ENCODE measurements around the gene MINDY1.

The MINDY1 gene

GRCh38 chr1:151006327-151007052, at the start of gene MINDY1:
Gene MINDY1 (minus strand): TSS chr1:151006902. CDS start chr1:151002617, 4,285 bp downstream.
- peak; percentile 54 for DNase-seq

- DNase-seq = no peak
Measured at GRCh38 chr1:151056149-151056548, 49.4 kb upstream of the MINDY1 start.

GRCh38 chr1:151055581-151055980, 48.9 kb upstream of the MINDY1 start:
- no peak for DNase-seq

- no peak for DNase-seq
Measured at GRCh38 chr1:151054971-151055547, 48.4 kb upstream of the MINDY1 start.

- no peak for DNase-seq
Measured at GRCh38 chr1:151051356-151052009, 44.8 kb upstream of the MINDY1 start.

GRCh38 chr1:151050051-151050688, 43.5 kb upstream of the MINDY1 start:
- DNase-seq = no peak

GRCh38 chr1:151049458-151049857, 42.8 kb upstream of the MINDY1 start:
- DNase-seq = no peak

GRCh38 chr1:151048645-151049032, 41.9 kb upstream of the MINDY1 start:
- DNase-seq = no peak

GRCh38 chr1:151047925-151048644, 41.4 kb upstream of the MINDY1 start:
- DNase-seq = peak; percentile 55

GRCh38 chr1:151047591-151047924, 40.9 kb upstream of the MINDY1 start, which contains the start of gene C1orf56:
Gene C1orf56 (plus strand): TSS chr1:151047751. CDS start chr1:151047848, 97 bp downstream.
- DNase-seq = peak; percentile 54

GRCh38 chr1:151043163-151043562, 36.5 kb upstream of the MINDY1 start:
- DNase-seq = no peak

- DNase-seq = no peak
Measured at GRCh38 chr1:151039521-151039920, 32.8 kb upstream of the MINDY1 start.

GRCh38 chr1:151037032-151037431, 30.3 kb upstream of the MINDY1 start:
- no peak for DNase-seq

- no peak for DNase-seq
Measured at GRCh38 chr1:151036356-151036755, 29.7 kb upstream of the MINDY1 start, which contains the start of gene BNIPL. Gene BNIPL (plus strand): TSS chr1:151036586. CDS start chr1:151036726, 140 bp downstream.

GRCh38 chr1:151035167-151035566, 28.5 kb upstream of the MINDY1 start:
- DNase-seq = no peak

- DNase-seq = no peak
Measured at GRCh38 chr1:151032164-151032563, 25.5 kb upstream of the MINDY1 start.

GRCh38 chr1:151026460-151026859, 19.8 kb upstream of the MINDY1 start:
- DNase-seq = no peak

GRCh38 chr1:151024540-151025146, 17.9 kb upstream of the MINDY1 start:
- peak; percentile 71 for DNase-seq

- DNase-seq = no peak
Measured at GRCh38 chr1:151013518-151013917, 6.8 kb upstream of the MINDY1 start.

- DNase-seq = no peak
Measured at GRCh38 chr1:151012684-151013471, 6.2 kb upstream of the MINDY1 start.

- DNase-seq = no peak
Measured at GRCh38 chr1:151011154-151011850, 4.6 kb upstream of the MINDY1 start.
